AG10803 (cell line): ENCODE data around the gene NPLOC4.

Experiments
- DNase-seq: peaks from one replicate; pipeline ENCODE4 v3.0.0; 2010; ENCODE audit warnings: low read depth
- H3K4me3 ChIP-seq: 2 replicates; pipeline ENCODE4 v1.5.1; 2011; ENCODE audit warnings: mild to moderate bottlenecking, low read length, control low read depth
- TF ChIP-seq, protein P1 (sequence below): conservative IDR thresholded peaks from 2 replicates; pipeline ENCODE4 v1.5.1; 2011; ENCODE audit warnings: mild to moderate bottlenecking, low read length, control low read depth, inconsistent platforms

NPLOC4 gene

DNA sequence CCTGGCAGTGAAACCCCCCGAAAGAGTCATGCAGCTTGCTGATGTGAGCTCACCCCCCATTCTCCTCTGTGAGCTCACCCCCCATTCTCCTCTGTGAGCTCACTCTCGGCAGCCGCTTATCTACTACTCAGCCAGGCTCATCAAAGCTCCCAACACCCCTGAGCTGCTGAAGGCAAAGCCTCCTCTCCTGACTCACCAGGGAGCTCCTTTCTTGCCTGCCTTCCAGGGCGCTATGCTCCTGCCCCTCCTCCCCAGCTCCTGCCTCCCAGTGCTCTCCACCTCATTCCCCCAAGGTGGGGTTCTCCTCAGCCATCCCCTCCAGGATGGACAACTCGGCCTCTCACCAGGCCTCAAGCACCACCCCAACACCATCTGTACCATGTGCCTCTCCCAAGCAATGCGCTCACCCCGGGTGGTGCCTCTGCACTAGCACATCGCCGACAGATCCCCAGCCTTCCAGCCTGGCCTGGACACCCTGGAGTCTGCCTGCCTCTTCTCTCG is 57.0 kb downstream of the NPLOC4 start:
- H3K4me3 ChIP-seq, result no peak overlapping the region
- DNase-seq, result peak; percentile 59

DNA sequence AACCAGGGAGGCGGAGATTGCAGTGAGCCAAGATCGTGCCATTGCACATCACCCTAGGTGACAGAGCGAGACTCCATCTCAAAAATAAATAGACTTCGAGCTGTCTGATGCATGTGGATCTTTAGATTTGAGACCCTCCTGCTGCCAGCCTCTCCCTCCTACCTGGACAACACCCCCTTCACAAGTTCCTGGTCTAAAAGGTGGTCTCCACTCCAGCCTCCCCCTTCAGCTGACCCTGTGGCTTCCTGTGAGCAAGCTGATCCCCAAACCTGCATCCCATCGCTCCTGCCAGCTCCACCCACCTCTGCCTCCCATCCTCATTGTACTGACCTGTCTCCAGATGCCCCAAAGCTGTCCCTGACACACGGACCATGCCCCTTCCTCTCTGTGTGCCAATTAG is 57.6 kb downstream of the NPLOC4 start:
- H3K4me3 ChIP-seq, result no peak overlapping the region
- no peak for DNase-seq
- TF ChIP-seq, protein P1, sequence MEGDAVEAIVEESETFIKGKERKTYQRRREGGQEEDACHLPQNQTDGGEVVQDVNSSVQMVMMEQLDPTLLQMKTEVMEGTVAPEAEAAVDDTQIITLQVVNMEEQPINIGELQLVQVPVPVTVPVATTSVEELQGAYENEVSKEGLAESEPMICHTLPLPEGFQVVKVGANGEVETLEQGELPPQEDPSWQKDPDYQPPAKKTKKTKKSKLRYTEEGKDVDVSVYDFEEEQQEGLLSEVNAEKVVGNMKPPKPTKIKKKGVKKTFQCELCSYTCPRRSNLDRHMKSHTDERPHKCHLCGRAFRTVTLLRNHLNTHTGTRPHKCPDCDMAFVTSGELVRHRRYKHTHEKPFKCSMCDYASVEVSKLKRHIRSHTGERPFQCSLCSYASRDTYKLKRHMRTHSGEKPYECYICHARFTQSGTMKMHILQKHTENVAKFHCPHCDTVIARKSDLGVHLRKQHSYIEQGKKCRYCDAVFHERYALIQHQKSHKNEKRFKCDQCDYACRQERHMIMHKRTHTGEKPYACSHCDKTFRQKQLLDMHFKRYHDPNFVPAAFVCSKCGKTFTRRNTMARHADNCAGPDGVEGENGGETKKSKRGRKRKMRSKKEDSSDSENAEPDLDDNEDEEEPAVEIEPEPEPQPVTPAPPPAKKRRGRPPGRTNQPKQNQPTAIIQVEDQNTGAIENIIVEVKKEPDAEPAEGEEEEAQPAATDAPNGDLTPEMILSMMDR, result no peak

More for the DNA sequence above, 57.0 kb downstream of the NPLOC4 start:
- TF ChIP-seq, protein P1, result no peak

DNA sequence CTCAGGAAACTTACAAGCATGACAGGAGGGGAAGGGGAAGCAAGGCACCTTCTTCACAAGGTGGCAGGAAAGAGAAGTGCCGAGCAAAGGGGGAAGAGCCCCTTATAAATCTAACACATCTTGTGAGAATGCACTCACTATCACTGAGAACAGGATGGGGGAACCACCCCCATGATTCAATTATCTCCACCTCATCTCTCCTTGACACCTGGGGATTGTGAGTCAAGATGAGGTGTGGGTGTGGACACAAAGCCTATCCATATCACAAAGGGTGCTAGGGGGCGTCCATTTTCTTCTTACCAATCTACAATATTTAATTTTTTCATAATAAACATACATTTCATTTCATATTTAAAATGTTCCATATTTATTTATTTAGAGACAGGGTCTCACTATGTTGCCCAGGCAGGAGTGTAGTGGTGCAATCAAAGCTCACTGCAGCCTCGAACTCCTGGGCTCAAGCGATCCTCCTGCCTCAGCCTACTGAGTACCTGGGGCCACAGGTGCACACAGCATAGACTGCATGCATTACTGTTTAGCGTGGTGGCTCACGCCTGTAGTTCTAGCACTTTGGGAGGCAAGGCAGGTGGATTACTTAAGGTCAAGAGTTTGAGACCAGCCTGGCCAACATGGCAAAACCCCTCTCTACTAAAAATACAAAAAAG is 58.2 kb downstream of the NPLOC4 start:
- H3K4me3 ChIP-seq, result no peak overlapping the region
- TF ChIP-seq, protein P1, result no peak
- DNase-seq, result no peak

DNA sequence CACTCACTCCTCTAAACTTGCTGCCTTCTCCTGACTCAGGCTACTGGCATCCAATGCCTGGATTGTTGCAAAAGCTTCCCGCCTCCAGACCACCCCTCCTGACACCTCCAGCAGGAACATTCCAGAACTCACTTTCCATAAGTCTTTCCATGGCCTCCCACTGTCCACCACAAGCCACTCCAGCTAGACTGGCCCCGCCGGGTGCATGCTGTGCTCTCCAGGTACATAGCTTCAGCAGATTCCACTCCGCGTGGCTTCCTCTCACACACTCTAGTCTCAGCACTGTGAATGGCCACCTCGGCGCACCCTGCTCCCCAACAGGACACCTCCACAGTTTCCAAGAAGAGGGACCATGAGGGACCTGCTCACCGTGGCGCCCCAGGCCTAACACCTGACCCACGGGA is 58.9 kb downstream of the NPLOC4 start:
- H3K4me3 ChIP-seq, result no peak overlapping the region
- peak; percentile 38 for DNase-seq
- TF ChIP-seq, protein P1, result no peak

DNA sequence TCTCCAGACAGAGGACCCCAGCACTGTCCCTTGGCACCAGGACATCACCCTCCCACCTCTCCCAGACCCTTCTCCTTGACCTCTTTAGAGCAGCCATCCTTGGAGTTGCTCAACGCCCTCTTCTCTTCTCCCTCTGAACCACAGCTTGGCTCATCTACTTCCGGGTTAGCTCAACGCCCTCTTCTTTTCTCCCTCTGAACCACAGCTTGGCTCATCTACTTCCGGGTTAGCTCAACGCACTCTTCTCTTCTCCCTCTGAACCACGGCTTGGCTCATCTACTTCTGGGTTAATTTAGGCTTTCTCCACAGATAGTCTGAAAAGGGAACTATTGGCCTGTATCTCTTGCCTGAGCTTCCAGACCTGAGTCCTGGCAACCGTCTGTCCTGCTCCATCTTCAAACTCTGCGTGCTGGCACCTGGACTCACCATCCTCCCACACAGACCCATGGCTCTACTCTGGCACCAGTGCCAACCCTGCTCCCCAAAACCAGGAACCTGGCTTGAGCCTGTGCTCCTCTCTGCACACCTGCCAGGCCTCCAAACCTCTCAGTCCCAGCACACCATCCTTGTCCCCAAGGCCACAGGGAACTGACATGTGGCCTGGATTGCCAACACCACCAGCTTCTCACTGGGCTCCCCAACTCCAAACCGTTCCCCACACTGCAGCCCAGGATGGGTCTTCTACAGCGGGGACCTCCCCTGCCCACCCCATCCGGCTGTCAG is 59.5 kb downstream of the NPLOC4 start:
- H3K4me3 ChIP-seq, result no peak overlapping the region
- DNase-seq, result no peak

DNA sequence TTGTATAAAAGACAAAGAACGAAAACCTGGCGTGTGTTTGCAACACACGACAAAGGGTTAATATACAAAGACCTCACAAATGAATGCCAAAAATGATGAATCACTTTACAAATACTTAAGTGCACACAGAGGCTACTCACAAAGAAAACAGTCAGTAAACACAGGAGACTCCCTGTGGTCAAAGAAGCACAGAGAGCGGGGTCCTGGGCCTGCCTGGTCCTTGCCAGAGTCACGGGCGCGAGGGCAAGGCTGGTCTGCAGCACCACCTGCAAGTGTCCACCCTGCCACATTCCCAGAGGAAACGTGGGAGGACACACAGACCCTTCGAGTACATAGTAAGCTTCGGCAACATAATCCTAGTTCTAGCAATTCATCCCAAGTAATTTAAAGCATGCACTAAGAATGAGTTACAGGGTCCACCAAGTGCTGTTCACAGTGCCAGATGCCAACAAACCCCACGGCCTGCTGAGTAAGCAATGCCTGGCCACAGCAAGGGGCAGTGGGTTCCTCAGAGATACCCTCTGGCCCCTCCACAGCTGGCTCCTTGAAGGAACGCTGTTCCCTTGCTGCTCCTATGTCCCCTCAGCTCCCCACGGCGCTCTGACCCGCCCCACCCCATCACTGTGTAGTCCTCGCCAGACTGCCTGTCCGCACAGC is 60.2 kb downstream of the NPLOC4 start:
- TF ChIP-seq, protein P1, result no peak
- H3K4me3 ChIP-seq, result no peak overlapping the region
- DNase-seq, result peak; percentile 75

More for the DNA sequence above, 59.5 kb downstream of the NPLOC4 start:
- TF ChIP-seq, protein P1, result no peak
